GM23338 (cell line): ENCODE measurements around the gene HEMK1. TPM values are rescaled to one million over a fixed set of nuclear protein-coding genes. Genes with fewer than 3 reads are reported as not detected.

Experiments used
- ATAC-seq: fragments of 200-7000 bp; cut with Tn5 transposase; 3 replicates; pipeline ENCODE4 v1.9.1; 2020
- DNase-seq: peaks from one replicate; pipeline ENCODE4 v3.0.0-alpha.2; 2015; ENCODE audit warnings: low spot score
- H2AFZ ChIP-seq: fragments of 200-600 bp; sonication (generic); 2 replicates; pipeline ENCODE4 v1.8.0; 2016; ENCODE audit warnings: antibody characterized with exemption, mild to moderate bottlenecking, moderate library complexity
- H3F3A ChIP-seq: fragments of 200-600 bp; sonication (generic); replicated peaks from 2 replicates; pipeline ENCODE4 v1.8.0; 2017; ENCODE audit warnings: antibody characterized with exemption, mixed run types, low read depth
- H3K27ac ChIP-seq: fragments of 200-600 bp; sonication (generic); 2 replicates; pipeline ENCODE4 v1.6.1; 2016; ENCODE audit warnings: low read depth
- H3K27me3 ChIP-seq: fragments of 200-600 bp; sonication (generic); 2 replicates; pipeline ENCODE4 v1.8.0; 2016; ENCODE audit warnings: mild to moderate bottlenecking, mixed run types, moderate library complexity; ENCODE audit not compliant: insufficient read depth
- H3K36me3 ChIP-seq: fragments of 200-600 bp; sonication (generic); 2 replicates; pipeline ENCODE4 v1.8.0; 2016; ENCODE audit warnings: mild to moderate bottlenecking; ENCODE audit not compliant: insufficient read depth
- H3K4me1 ChIP-seq: fragments of 200-600 bp; sonication (generic); 2 replicates; pipeline ENCODE4 v1.8.0; 2016; ENCODE audit warnings: mild to moderate bottlenecking, moderate library complexity; ENCODE audit not compliant: insufficient read depth
- H3K4me2 ChIP-seq: fragments of 200-600 bp; sonication (generic); 2 replicates; pipeline ENCODE4 v1.7.1; 2017; ENCODE audit warnings: mixed run types
- H3K4me3 ChIP-seq: fragments of 200-600 bp; sonication (generic); 2 replicates; pipeline ENCODE4 v1.6.1; 2016; ENCODE audit warnings: mixed run types
- H3K79me2 ChIP-seq: fragments of 200-600 bp; sonication (generic); replicated peaks from 2 replicates; pipeline ENCODE4 v1.8.0; 2017; ENCODE audit warnings: mild to moderate bottlenecking; ENCODE audit not compliant: insufficient read depth
- H3K9me2 ChIP-seq: fragments of 200-600 bp; sonication (generic); 2 replicates; pipeline ENCODE4 v1.8.0; 2017; ENCODE audit not compliant: insufficient read depth
- H4K20me1 ChIP-seq: fragments of 200-600 bp; sonication (generic); replicated peaks from 2 replicates; pipeline ENCODE4 v1.8.0; 2017; ENCODE audit warnings: mild to moderate bottlenecking; ENCODE audit not compliant: insufficient read depth
- H3K27ac Mint-ChIP-seq: 2 replicates; pipeline ENCODE4 v1.8.0; 2020; ENCODE audit warnings: inconsistent platforms, mild to moderate bottlenecking, moderate library complexity, mixed read lengths
- H3K27me3 Mint-ChIP-seq: 3 replicates; pipeline ENCODE4 v1.8.0; 2022; ENCODE audit warnings: low read depth, mild to moderate bottlenecking, moderate library complexity, mixed read lengths, inconsistent platforms; ENCODE audit not compliant: insufficient read depth, poor library complexity
- H3K36me3 Mint-ChIP-seq: 3 replicates; pipeline ENCODE4 v1.8.0; 2021; ENCODE audit warnings: low read depth, mild to moderate bottlenecking, inconsistent platforms, moderate library complexity, mixed read lengths
- H3K4me1 Mint-ChIP-seq: 3 replicates; pipeline ENCODE4 v1.8.0; 2020; ENCODE audit warnings: mild to moderate bottlenecking, inconsistent platforms, mixed read lengths
- H3K4me3 Mint-ChIP-seq: 3 replicates; pipeline ENCODE4 v1.8.0; 2021; ENCODE audit warnings: moderate library complexity, mild to moderate bottlenecking, inconsistent platforms, mixed read lengths
- H3K9me3 Mint-ChIP-seq: 3 replicates; pipeline ENCODE4 v1.8.0; 2020; ENCODE audit warnings: moderate library complexity, mild to moderate bottlenecking, inconsistent platforms, mixed read lengths
- CREB1 ChIP-seq: fragments of 250-450 bp; sonication (Bioruptor Pico); IDR thresholded peaks from 2 replicates; pipeline ENCODE4 v1.5.0; 2020; ENCODE audit warnings: low read depth, mild to moderate bottlenecking, moderate library complexity
- EZH2 ChIP-seq: fragments of 200-600 bp; sonication (generic); IDR thresholded peaks from one replicate; pipeline ENCODE4 v1.8.0; 2017; ENCODE audit warnings: antibody characterized with exemption, mild to moderate bottlenecking, low read depth; ENCODE audit not compliant: unreplicated experiment
- EZH2phosphoT487 ChIP-seq: fragments of 200-600 bp; sonication (generic); IDR thresholded peaks from one replicate; pipeline ENCODE4 v1.8.1; 2018; ENCODE audit warnings: antibody characterized with exemption; ENCODE audit not compliant: unreplicated experiment
- JUNB ChIP-seq: IDR thresholded peaks from one replicate; pipeline ENCODE4 v1.6.1; 2016; ENCODE audit warnings: antibody characterized with exemption; ENCODE audit not compliant: unreplicated experiment
- POLR2AphosphoS5 ChIP-seq: IDR thresholded peaks from 2 replicates; pipeline ENCODE4 v1.6.1; 2016; ENCODE audit warnings: antibody characterized with exemption, low read depth
- STAT1 ChIP-seq: IDR thresholded peaks from one replicate; pipeline ENCODE4 v1.6.1; 2016; ENCODE audit warnings: antibody characterized with exemption; ENCODE audit not compliant: unreplicated experiment
- ZNF331 ChIP-seq: fragments of 250-450 bp; sonication (Bioruptor Pico); IDR thresholded peaks from 2 replicates; pipeline ENCODE4 v1.5.0; 2020; ENCODE audit warnings: low read depth, mild to moderate bottlenecking, moderate library complexity
- ZNF462 ChIP-seq: fragments of 250-450 bp; sonication (Bioruptor Pico); IDR thresholded peaks from 2 replicates; pipeline ENCODE4 v1.5.0; 2020; ENCODE audit warnings: mild to moderate bottlenecking, moderate library complexity
- polyA plus RNA-seq: library from polyadenylated mRNA; unstranded; fragments of >200 nt; fragmentation: Nextera tagmentation; extraction: Ambion mirVana; gene quantifications from 2 replicates; pipeline ENCODE4 v1.2.1, GENCODE V29; 2016
- total RNA-seq: library from RNA; depleted of rRNA; stranded (reverse); fragments of >200 nt; shearing (Covaris generic); gene quantifications from 2 replicates; pipeline ENCODE4 v1.2.3, GENCODE V29; 2014

HEMK1 gene
- total and polyA plus RNA-seq, 2 experiments from 2014 or later: 5.6 to 10.1 TPM

DNA sequence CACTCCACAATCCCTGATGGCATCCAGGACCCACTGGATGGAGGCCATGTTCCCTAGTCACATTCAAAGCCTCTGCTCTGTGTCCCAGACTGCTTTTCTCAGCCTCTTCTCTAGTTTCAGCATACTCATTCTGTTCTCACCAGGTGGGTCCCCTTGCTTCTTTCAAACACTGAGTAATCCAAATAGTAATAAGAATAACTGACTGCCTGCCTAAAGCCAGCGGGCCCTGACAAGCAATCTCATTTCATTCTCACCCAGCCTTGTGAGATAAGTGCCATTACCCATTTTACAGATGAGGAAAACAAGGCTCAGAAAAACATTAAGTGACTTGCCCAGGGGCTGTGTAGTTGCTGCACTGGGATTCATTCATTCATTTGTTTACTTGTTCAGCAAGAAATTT, 73.1 kb downstream of the HEMK1 start:
- no peak overlapping the region for H3K27ac ChIP-seq
- H3K36me3 ChIP-seq: no peaks in the 10 kb centered on the region
- no peaks in the 10 kb centered on the region; the same call in 1 of the 2 replicates for H3K79me2 ChIP-seq
- no peak; the same call in 1 of the 3 replicates for ATAC-seq
- TF ChIP-seq EZH2phosphoT487 (no peak), POLR2AphosphoS5 (no peak), STAT1 (no peak), ZNF331 (no peak), JUNB (no peak), EZH2 (no peak), ZNF462 (CRISPR knock-in tag) (no peak), CREB1 (CRISPR knock-in tag) (no peak)
- H3K4me2 ChIP-seq: no peak overlapping the region
- H3K27me3 Mint-ChIP-seq: peaks cover 7% of the 10 kb centered on the region
- no peaks in the 10 kb centered on the region for H3K27me3 ChIP-seq
- no peak overlapping the region for H2AFZ ChIP-seq
- DNase-seq: no peak
- H3K27ac Mint-ChIP-seq: no peak overlapping the region
- H4K20me1 ChIP-seq: no peaks in the 10 kb centered on the region; the same call in 1 of the 2 replicates
- no peak overlapping the region for H3K4me3 ChIP-seq
- no peaks in the 10 kb centered on the region for H3K9me3 Mint-ChIP-seq
- peaks cover 6% of the 10 kb centered on the region; the same call in 1 of the 2 replicates for H3K4me1 ChIP-seq
- no peaks in the 10 kb centered on the region for H3K9me2 ChIP-seq
- peaks cover 18% of the 10 kb centered on the region; the same call in 1 of the 3 replicates for H3K36me3 Mint-ChIP-seq
- H3K4me3 Mint-ChIP-seq: no peak overlapping the region
- H3K4me1 Mint-ChIP-seq: peaks cover 29% of the 10 kb centered on the region
- no peaks in the 10 kb centered on the region for H3F3A ChIP-seq
